Activated naive CD4-positive, alpha-beta T cell (primary cell): ENCODE data around the gene ZNF567.

Experiments
- DNase-seq, 4 experiments: peaks; one replicate each; lab custom pipeline; 2025; lab: John Stamatoyannopoulos, UW

The ZNF567 gene

GRCh38 chr19:36750066-36750691 lies 62.8 kb downstream of the ZNF567 start:
- DNase-seq, result no peak
